HCT116 (cell line): Measurements from ENCODE around the gene OR4C3. TPM values are rescaled to one million over a fixed set of nuclear protein-coding genes. Genes with fewer than 3 reads are reported as not detected.
A peak's percentile ranks its signal among the peaks of the same experiment; 100 is the strongest.
"Not testable (repeated sequence)": the region's sequence is repeated elsewhere in the genome, so short reads cannot be mapped to it uniquely, and the experiment has no call there.

Experiments used
- ATAC-seq: fragments of 200-7000 bp; cut with Tn5 transposase; 2 replicates; pipeline ENCODE4 v1.9.1; 2020; ENCODE audit warnings: mild to moderate bottlenecking, moderate library complexity
- BruUV-seq: library from RNA; stranded (reverse); fragments of 400-500 nt; replicated peaks from 2 replicates; lab custom pipeline; 2021; lab: Mats Ljungman, UMichigan
- CTCF ChIA-PET: fragments of 300-600 bp; sonication (Branson Sonifier 250); formaldehyde crosslinking; loops from one replicate; lab custom pipeline; 2021; ENCODE audit warnings: antibody characterized with exemption; lab: Charles Lee
- POLR2A ChIA-PET: fragments of 300-600, 350-600 bp; sonication (Branson Sonifier 250); formaldehyde crosslinking; loops from one replicate; lab custom pipeline; 2021; ENCODE audit warnings: antibody characterized with exemption; lab: Charles Lee
- RAD21 ChIA-PET, 2 experiments: fragments of 300-600 bp; sonication (Branson Sonifier 250); formaldehyde crosslinking; loops; one replicate each; lab custom pipeline; 2023; ENCODE audit warnings: low total read pairs in 2 of 2; ENCODE audit not compliant: uncharacterized antibody in 2 of 2, unreplicated experiment in 2 of 2, low non-redundant PET in 1 of 2; lab: Charles Lee
- DNase-seq: peaks from one replicate; pipeline ENCODE4 v3.0.0-alpha.2; 2010; ENCODE audit warnings: low read depth, low spot score
- H2AFZ ChIP-seq: fragments of 200-600 bp; shearing (Covaris generic), sonication (generic); 2 replicates; pipeline ENCODE4 v1.6.1; 2017; ENCODE audit warnings: low read depth, mixed run types, mixed read lengths, antibody characterized with exemption, low read length; ENCODE audit not compliant: poor library complexity, severe bottlenecking
- H3K27ac ChIP-seq: 2 replicates; pipeline ENCODE4 v1.5.1; 2012; ENCODE audit warnings: low read depth, low read length
- H3K27me3 ChIP-seq: fragments of 200-600 bp; sonication (generic); 2 replicates; pipeline ENCODE4 v1.6.1; 2016; ENCODE audit warnings: mixed run types, low read length, mixed read lengths; ENCODE audit not compliant: insufficient read depth
- H3K36me3 ChIP-seq, 2 experiments: fragments of 200-500 bp in 1 of 2; fragments of 200-600 bp in 1 of 2; sonication (Bioruptor generic) in 1 of 2; sonication (generic) in 1 of 2; 2 replicates each; pipeline versions ENCODE4 v1.5.1 to v1.6.1; 2014 to 2016; ENCODE audit warnings: low read length in 2 of 2, inconsistent platforms in 1 of 2, mixed read lengths in 1 of 2, mixed run types in 1 of 2; ENCODE audit not compliant: insufficient read depth in 2 of 2, control insufficient read depth in 1 of 2
- H3K4me1 ChIP-seq, 2 experiments: fragments of 200-600 bp in 1 of 2; sonication (generic) in 1 of 2; 2 replicates each; pipeline versions ENCODE4 v1.5.1 to v1.6.1; 2012 to 2017; ENCODE audit warnings: low read length in 2 of 2, inconsistent platforms in 1 of 2, mild to moderate bottlenecking in 1 of 2, mixed read lengths in 1 of 2, mixed run types in 1 of 2, moderate library complexity in 1 of 2; ENCODE audit not compliant: insufficient read depth in 2 of 2, control insufficient read depth in 1 of 2
- H3K4me2 ChIP-seq: fragments of 200-600 bp; sonication (generic); 2 replicates; pipeline ENCODE4 v1.6.1; 2017; ENCODE audit warnings: mixed run types, low read length, mixed read lengths
- H3K4me3 ChIP-seq, 2 experiments: fragments of 200-600 bp in 1 of 2; sonication (generic) in 1 of 2; replicated peaks in 1 of 2; 2 replicates each; pipeline ENCODE4 v1.5.1; 2011 to 2016; ENCODE audit warnings: low read length in 2 of 2, control low read depth in 1 of 2, low read depth in 1 of 2, mild to moderate bottlenecking in 1 of 2, mixed read lengths in 1 of 2, mixed run types in 1 of 2
- H3K79me2 ChIP-seq: fragments of 200-600 bp; sonication (generic); 2 replicates; pipeline ENCODE4 v1.6.1; 2017; ENCODE audit warnings: mild to moderate bottlenecking, mixed run types, low read length, moderate library complexity, mixed read lengths; ENCODE audit not compliant: insufficient read depth
- H3K9ac ChIP-seq: fragments of 200-600 bp; sonication (generic); 2 replicates; pipeline ENCODE4 v1.6.1; 2016; ENCODE audit warnings: low read length, mixed read lengths
- H3K9me2 ChIP-seq: fragments of 200-600 bp; sonication (generic), shearing (Covaris generic); 2 replicates; pipeline ENCODE4 v1.6.1; 2017; ENCODE audit warnings: mixed run types, mild to moderate bottlenecking, moderate library complexity; ENCODE audit not compliant: insufficient read depth
- H3K9me3 ChIP-seq, 2 experiments: fragments of 200-500 bp in 1 of 2; fragments of 200-600 bp in 1 of 2; sonication (Bioruptor generic) in 1 of 2; sonication (generic) in 1 of 2; 2 replicates each; pipeline ENCODE4 v1.6.1; 2014 to 2017; ENCODE audit warnings: low read length in 2 of 2, mixed read lengths in 2 of 2, inconsistent platforms in 1 of 2, low read depth in 1 of 2, mild to moderate bottlenecking in 1 of 2, mixed run types in 1 of 2, moderate library complexity in 1 of 2; ENCODE audit not compliant: control insufficient read depth in 1 of 2, insufficient read depth in 1 of 2
- H4K20me1 ChIP-seq: fragments of 200-600 bp; sonication (generic), shearing (Covaris generic); 2 replicates; pipeline ENCODE4 v1.6.1; 2017; ENCODE audit warnings: mixed run types, mild to moderate bottlenecking, moderate library complexity; ENCODE audit not compliant: insufficient read depth
- CTCF ChIP-seq, 3 experiments: fragments of 200-600 bp in 1 of 3; sonication (generic) in 1 of 3; IDR thresholded peaks in 2 of 3; conservative IDR thresholded peaks in 1 of 3; 2 replicates each; pipeline ENCODE4 v1.5.1; 2012 to 2017; ENCODE audit warnings: low read depth in 2 of 3, low read length in 2 of 3, antibody characterized with exemption in 1 of 3, borderline replicate concordance in 1 of 3, control low read depth in 1 of 3, mild to moderate bottlenecking in 1 of 3, mixed read lengths in 1 of 3, mixed run types in 1 of 3, moderate library complexity in 1 of 3; ENCODE audit not compliant: insufficient read depth in 1 of 3
- RAD21 ChIP-seq: IDR thresholded peaks from 2 replicates; pipeline ENCODE4 v1.6.1; 2012; ENCODE audit warnings: low read depth, mild to moderate bottlenecking
- SIN3A ChIP-seq: IDR thresholded peaks from 2 replicates; pipeline ENCODE4 v1.6.1; 2012; ENCODE audit warnings: low read depth
- SP1 ChIP-seq: IDR thresholded peaks from 2 replicates; pipeline ENCODE4 v1.6.1; 2012; ENCODE audit warnings: low read depth
- intact Hi-C: fragments of 100-400 bp; cut with micrococcal nuclease; formaldehyde crosslinking; loops from 2 replicates; pipeline ENCODE4 v1.10.0; 2022
- total RNA-seq: library from RNA; stranded (reverse); gene quantifications from one replicate; pipeline ENCODE4 v1.2.1, GENCODE V29; 2021; ENCODE audit not compliant: unreplicated experiment

Gene OR4C3
- total RNA-seq, 1 experiment from 2014 or later: not detected

GRCh38 chr11:48307760-48308386 is 16.8 kb upstream of the OR4C3 start:
- no peak overlapping the region for H3K9ac ChIP-seq
- DNase-seq: peak; percentile 40
- no peaks in the 10 kb centered on the region for H4K20me1 ChIP-seq
- H3K4me2 ChIP-seq: no peak overlapping the region
- peak; percentile 25 to 94 (median 88); a peak in 5 of 6 replicates for TF ChIP-seq CTCF (IDR thresholded peaks at IDR 0.05 in 2 of 3, conservative IDR thresholded peaks at IDR 0.05 in 1 of 3; ENCODE audit: borderline replicate concordance in 1 of 3, insufficient read depth in 1 of 3, low read depth in 2 of 3, low read length in 2 of 3)
- TF ChIP-seq SP1: no peak
- no peak for TF ChIP-seq SIN3A
- peak; percentile 69 for TF ChIP-seq RAD21
- H3K9me2 ChIP-seq: no peaks in the 10 kb centered on the region
- no peak overlapping the region for H2AFZ ChIP-seq
- H3K27ac ChIP-seq: no peak overlapping the region
- H3K36me3 ChIP-seq: no peaks in the 10 kb centered on the region
- ChIA-PET POLR2A (no interaction called here), CTCF (interaction anchor here (0.7 to 1.7 kb wide), 3 partner anchors 9 to 1688 kb away, joined by 3 to 6 read pairs (median 3); no protein-coding TSS in a partner anchor), RAD21 (no interaction called here)
- intact Hi-C loops: loop anchor here (5.0 kb wide), 2 partner anchors 1224 to 1689 kb away; no protein-coding TSS in a partner anchor
- H3K4me1 ChIP-seq: no peaks in the 10 kb centered on the region
- peak; percentile 69 for ATAC-seq
- H3K4me3 ChIP-seq: no peak overlapping the region
- H3K79me2 ChIP-seq: no peaks in the 10 kb centered on the region
- H3K9me3 ChIP-seq: no peaks in the 10 kb centered on the region
- no peaks in the 10 kb centered on the region for H3K27me3 ChIP-seq
- no TSS peak for BruUV-seq

- H3K27me3 ChIP-seq, POLR2A ChIA-PET, DNase-seq, H3K4me1 ChIP-seq, H3K36me3 ChIP-seq, intact Hi-C loops, CTCF ChIA-PET, H3K9ac ChIP-seq, H3K27ac ChIP-seq, H3K4me3 ChIP-seq, RAD21 ChIA-PET, BruUV-seq, H3K9me3 ChIP-seq, H3K79me2 ChIP-seq, ATAC-seq, H3K4me2 ChIP-seq, H2AFZ ChIP-seq, H4K20me1 ChIP-seq, H3K9me2 ChIP-seq: not testable (repeated sequence)
These were observed 11.1 kb upstream of the OR4C3 start for GRCh38 chr11:48313590-48313989.

GRCh38 chr11:48319813-48320212 is 4.9 kb upstream of the OR4C3 start:
- intact Hi-C loops, H4K20me1 ChIP-seq, H3K36me3 ChIP-seq, H3K4me1 ChIP-seq, H3K9me3 ChIP-seq, CTCF ChIA-PET, H3K27ac ChIP-seq, H3K4me2 ChIP-seq, H3K79me2 ChIP-seq, H2AFZ ChIP-seq, POLR2A ChIA-PET, H3K9ac ChIP-seq, H3K9me2 ChIP-seq, RAD21 ChIA-PET, H3K4me3 ChIP-seq, H3K27me3 ChIP-seq, DNase-seq, ATAC-seq, BruUV-seq: not testable (repeated sequence)
